Suprapubic skin (tissue), 4 donors: Measurements from ENCODE around the gene UCMA. TPM values are rescaled to one million over a fixed set of nuclear protein-coding genes. Genes with fewer than 3 reads are reported as not detected.

ENCODE experiments used
- DNase-seq, 2 donors: peaks; one replicate each; pipeline ENCODE4 v3.0.0-alpha.2; 2019; ENCODE audit warnings: low spot score in 2 of 2
- H3K27ac ChIP-seq: fragments of 200-600 bp; sonication (generic); one replicate; pipeline ENCODE4 v1.5.1; 2019
- H3K27me3 ChIP-seq: fragments of 200-600 bp; sonication (generic); one replicate; pipeline ENCODE4 v1.5.1; 2019
- H3K36me3 ChIP-seq: fragments of 200-600 bp; sonication (generic); one replicate; pipeline ENCODE4 v1.5.1; 2019
- H3K4me1 ChIP-seq: fragments of 200-600 bp; sonication (generic); one replicate; pipeline ENCODE4 v1.5.1; 2019
- H3K4me3 ChIP-seq: fragments of 200-600 bp; sonication (generic); one replicate; pipeline ENCODE4 v1.5.1; 2019; ENCODE audit warnings: mild to moderate bottlenecking
- H3K9me3 ChIP-seq: fragments of 200-600 bp; sonication (generic); one replicate; pipeline ENCODE4 v1.5.1; 2019
- EP300 ChIP-seq: sonication (generic); formaldehyde crosslinking; IDR thresholded peaks from one replicate; pipeline ENCODE4 v1.6.1; 2017; ENCODE audit warnings: antibody characterized with exemption
- POLR2A ChIP-seq, 2 donors: fragments of 450-650 bp; IDR thresholded peaks; one replicate each; pipeline ENCODE4 v1.6.1; 2017; ENCODE audit warnings: antibody characterized with exemption in 2 of 2, mild to moderate bottlenecking in 2 of 2, moderate library complexity in 2 of 2
- POLR2AphosphoS5 ChIP-seq, 3 donors: sonication (generic); formaldehyde crosslinking; IDR thresholded peaks; one replicate each; pipeline ENCODE4 v1.6.1; 2017; ENCODE audit warnings: antibody characterized with exemption in 3 of 3
- WGBS: methylation state at CpG from one replicate; pipeline ENCODE4 v1.1.5; 2018; 5-methylcytosine and 5-hydroxymethylcytosine counted together
- total RNA-seq, 4 donors: library from RNA; depleted of rRNA; stranded (reverse); fragments of >200 nt; gene quantifications; one replicate each; pipeline ENCODE4 v1.1.0, GENCODE V29; 2016
- TF ChIP-seq, protein P1 (sequence below), 2 donors: fragments of 200-600 bp in 1 of 2; fragments of 450-650 bp in 1 of 2; sonication (generic) in 1 of 2; IDR thresholded peaks; one replicate each; pipeline ENCODE4 v1.5.1; 2016 to 2019; ENCODE audit warnings: antibody characterized with exemption in 2 of 2, mild to moderate bottlenecking in 1 of 2, moderate library complexity in 1 of 2

The UCMA gene
- total RNA-seq, 4 donors from 2014 or later, result not detected

DNA sequence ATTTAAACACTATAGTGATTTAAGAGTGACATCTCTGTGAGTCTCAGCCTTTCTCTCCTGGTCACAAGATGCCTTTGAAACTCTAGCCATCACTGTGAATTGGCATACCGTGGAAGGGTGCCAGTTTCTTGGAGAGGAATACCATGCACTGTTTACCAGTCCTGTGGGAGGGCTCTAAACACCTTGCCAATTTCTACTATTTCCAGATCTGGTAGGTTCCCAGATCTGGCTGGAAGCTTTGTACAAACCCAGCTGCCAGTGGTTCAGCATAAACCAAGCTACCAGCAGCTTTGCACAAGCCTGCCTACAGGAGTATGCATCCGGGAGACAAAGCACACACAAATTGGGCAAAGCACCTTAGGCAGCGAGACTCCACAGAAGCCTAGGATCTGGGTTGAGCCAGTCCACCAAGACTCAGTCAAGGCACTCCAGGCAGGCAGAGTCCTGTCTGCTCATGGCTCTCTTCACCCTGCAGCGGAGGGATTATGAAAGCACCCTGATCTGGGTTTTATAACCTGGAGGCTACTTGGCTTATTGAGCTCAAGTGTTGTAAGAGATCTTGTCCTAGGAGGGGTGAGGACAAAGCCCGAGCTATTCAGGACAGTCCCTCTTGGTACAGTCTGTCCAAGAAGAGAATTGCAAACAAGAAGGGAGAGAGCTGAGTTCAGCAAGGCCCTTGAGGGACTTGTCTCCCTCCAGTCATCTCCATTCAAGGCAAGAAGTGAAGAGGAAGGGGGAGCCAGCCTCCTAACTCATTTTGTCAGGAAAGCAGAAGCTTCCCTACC is 49.3 kb downstream of the UCMA start:
- DNase-seq, result no peak
- Histone ChIP-seq H3K27ac (no peak overlapping the region), H3K4me1 (no peaks in the 10 kb centered on the region), H3K36me3 (no peaks in the 10 kb centered on the region), H3K27me3 (no peaks in the 10 kb centered on the region), H3K9me3 (no peaks in the 10 kb centered on the region), H3K4me3 (no peak overlapping the region)
- TF ChIP-seq, protein P1, sequence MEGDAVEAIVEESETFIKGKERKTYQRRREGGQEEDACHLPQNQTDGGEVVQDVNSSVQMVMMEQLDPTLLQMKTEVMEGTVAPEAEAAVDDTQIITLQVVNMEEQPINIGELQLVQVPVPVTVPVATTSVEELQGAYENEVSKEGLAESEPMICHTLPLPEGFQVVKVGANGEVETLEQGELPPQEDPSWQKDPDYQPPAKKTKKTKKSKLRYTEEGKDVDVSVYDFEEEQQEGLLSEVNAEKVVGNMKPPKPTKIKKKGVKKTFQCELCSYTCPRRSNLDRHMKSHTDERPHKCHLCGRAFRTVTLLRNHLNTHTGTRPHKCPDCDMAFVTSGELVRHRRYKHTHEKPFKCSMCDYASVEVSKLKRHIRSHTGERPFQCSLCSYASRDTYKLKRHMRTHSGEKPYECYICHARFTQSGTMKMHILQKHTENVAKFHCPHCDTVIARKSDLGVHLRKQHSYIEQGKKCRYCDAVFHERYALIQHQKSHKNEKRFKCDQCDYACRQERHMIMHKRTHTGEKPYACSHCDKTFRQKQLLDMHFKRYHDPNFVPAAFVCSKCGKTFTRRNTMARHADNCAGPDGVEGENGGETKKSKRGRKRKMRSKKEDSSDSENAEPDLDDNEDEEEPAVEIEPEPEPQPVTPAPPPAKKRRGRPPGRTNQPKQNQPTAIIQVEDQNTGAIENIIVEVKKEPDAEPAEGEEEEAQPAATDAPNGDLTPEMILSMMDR (IDR thresholded peaks at IDR 0.05), result no peak
- TF ChIP-seq EP300 (no peak), POLR2AphosphoS5 (IDR thresholded peaks at IDR 0.05) (no peak), POLR2A (IDR thresholded peaks at IDR 0.05) (no peak)
- 75% methylated on average over 4 of the region's 5 CpGs for WGBS

DNA sequence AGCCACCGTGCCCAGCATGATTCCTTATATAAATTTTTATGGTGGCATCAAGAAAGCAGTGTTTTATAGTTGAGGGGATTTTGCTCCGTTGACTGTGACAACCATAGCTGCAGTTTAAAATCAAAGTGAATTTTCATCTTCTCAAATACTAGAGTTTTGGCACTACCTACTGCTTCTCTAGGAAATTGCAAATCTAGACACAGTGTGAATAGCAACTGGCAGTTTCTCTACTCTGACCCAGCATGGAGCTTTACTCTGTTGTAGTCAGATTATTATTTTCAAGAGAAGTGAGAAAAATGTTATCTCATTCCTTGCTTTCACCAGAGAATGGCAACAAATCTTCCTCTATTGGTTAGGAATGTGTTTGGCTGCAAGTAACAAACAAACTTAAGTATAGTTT is 49.9 kb downstream of the UCMA start:
- H3K4me3 ChIP-seq, result no peak overlapping the region
- DNase-seq, result no peak
- WGBS, result 95% methylated on average over 2 of the region's 2 CpGs
- H3K4me1 ChIP-seq, result no peaks in the 10 kb centered on the region
- no peak for TF ChIP-seq POLR2AphosphoS5 (IDR thresholded peaks at IDR 0.05)
- TF ChIP-seq, protein P1 (IDR thresholded peaks at IDR 0.05), result no peak
- no peak for TF ChIP-seq POLR2A (IDR thresholded peaks at IDR 0.05)
- TF ChIP-seq EP300, result no peak
- no peaks in the 10 kb centered on the region for H3K27me3 ChIP-seq
- H3K9me3 ChIP-seq, result no peaks in the 10 kb centered on the region
- no peaks in the 10 kb centered on the region for H3K36me3 ChIP-seq
- no peak overlapping the region for H3K27ac ChIP-seq

DNA sequence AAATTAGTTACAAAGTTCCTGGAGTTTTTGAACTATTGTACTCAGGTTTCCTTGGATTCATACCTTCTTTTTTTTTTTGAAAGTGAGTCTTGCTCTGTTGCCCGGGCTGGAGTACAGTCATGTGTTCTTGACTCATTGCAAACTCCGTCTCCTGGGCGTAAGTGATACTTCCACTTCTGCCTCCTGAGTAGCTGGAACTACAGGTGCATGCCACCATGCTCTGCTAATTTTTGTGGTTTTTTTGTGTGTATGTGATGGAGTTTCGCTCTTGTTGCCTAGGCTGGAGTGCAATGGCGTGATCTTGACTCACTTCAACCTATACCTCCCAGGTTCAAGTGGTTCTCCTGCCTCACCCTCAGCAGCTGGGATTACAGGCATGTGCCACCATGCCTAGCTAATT is 50.5 kb downstream of the UCMA start:
- no peaks in the 10 kb centered on the region for H3K4me1 ChIP-seq
- no peaks in the 10 kb centered on the region for H3K9me3 ChIP-seq
- no peak for TF ChIP-seq POLR2AphosphoS5 (IDR thresholded peaks at IDR 0.05)
- no peak for TF ChIP-seq POLR2A (IDR thresholded peaks at IDR 0.05)
- no peak for TF ChIP-seq EP300
- TF ChIP-seq, protein P1 (IDR thresholded peaks at IDR 0.05), result no peak
- no peaks in the 10 kb centered on the region for H3K27me3 ChIP-seq
- H3K36me3 ChIP-seq, result no peaks in the 10 kb centered on the region
- H3K4me3 ChIP-seq, result no peak overlapping the region
- 94% methylated on average over 5 of the region's 5 CpGs for WGBS
- DNase-seq, result no peak
- H3K27ac ChIP-seq, result no peak overlapping the region

DNA sequence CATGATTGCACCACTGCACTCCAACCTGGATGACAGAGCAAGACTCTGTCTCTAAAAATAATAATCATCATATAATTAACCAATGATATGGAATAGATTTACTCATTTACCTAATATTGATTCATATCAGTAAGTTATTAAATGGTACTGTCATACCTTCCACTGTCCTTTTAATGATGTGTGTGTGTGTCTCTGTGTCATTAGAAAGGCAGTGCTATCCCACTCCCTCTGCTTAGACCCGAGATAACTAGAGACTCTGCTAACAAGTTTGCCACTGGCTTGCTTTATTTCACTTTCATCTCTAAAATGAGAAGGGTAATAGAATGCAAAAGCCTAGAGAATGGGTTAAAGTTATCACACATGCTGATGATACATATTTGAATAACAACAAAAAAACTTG is 51.8 kb downstream of the UCMA start:
- no peak overlapping the region for H3K4me3 ChIP-seq
- no peaks in the 10 kb centered on the region for H3K9me3 ChIP-seq
- H3K27ac ChIP-seq, result no peak overlapping the region
- no peaks in the 10 kb centered on the region for H3K4me1 ChIP-seq
- no peak for TF ChIP-seq POLR2AphosphoS5 (IDR thresholded peaks at IDR 0.05)
- TF ChIP-seq EP300, result no peak
- TF ChIP-seq, protein P1 (IDR thresholded peaks at IDR 0.05), result no peak
- no peak for TF ChIP-seq POLR2A (IDR thresholded peaks at IDR 0.05)
- no peaks in the 10 kb centered on the region for H3K36me3 ChIP-seq
- no peaks in the 10 kb centered on the region for H3K27me3 ChIP-seq
- DNase-seq, result no peak
- 93% methylated on average over 1 of the region's 1 CpG for WGBS

DNA sequence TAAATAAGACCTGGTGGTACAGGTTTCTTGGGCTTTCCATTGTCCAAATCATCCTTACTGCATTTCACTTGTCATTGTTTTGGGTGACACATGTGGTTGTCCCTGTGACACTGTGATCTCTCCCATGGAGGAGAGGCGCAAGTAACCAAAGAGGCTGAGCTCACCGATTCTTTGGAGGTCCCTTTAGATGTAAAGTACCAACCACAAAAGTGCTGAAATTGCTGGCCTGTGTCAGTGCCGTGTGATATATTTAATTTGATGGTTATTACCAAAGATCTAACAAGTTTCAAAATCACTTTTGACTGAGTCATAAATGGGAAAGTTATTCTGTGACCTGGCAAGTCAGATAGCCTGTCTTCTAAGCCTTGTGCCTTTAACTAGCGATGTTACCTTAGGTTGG is 53.4 kb downstream of the UCMA start:
- H3K9me3 ChIP-seq, result no peaks in the 10 kb centered on the region
- no peaks in the 10 kb centered on the region for H3K27me3 ChIP-seq
- no peak overlapping the region for H3K4me3 ChIP-seq
- DNase-seq, result no peak
- TF ChIP-seq, protein P1 (IDR thresholded peaks at IDR 0.05), result no peak
- TF ChIP-seq POLR2A (IDR thresholded peaks at IDR 0.05) (no peak), EP300 (no peak), POLR2AphosphoS5 (IDR thresholded peaks at IDR 0.05) (no peak)
- H3K36me3 ChIP-seq, result no peaks in the 10 kb centered on the region
- WGBS, result 96% methylated on average over 4 of the region's 4 CpGs
- H3K4me1 ChIP-seq, result no peaks in the 10 kb centered on the region
- H3K27ac ChIP-seq, result no peak overlapping the region
